SK-N-SH (cell line): Measurements from ENCODE around the gene CA10. TPM values are rescaled to one million over a fixed set of nuclear protein-coding genes. Genes with fewer than 3 reads are reported as not detected.

Experiments
- CTCF ChIA-PET: fragments of 300-600, 350-600 bp; formaldehyde crosslinking; extraction: SDS; loops from one replicate; lab custom pipeline; 2021; lab: Yijun Ruan, JAX
- POLR2A ChIA-PET: fragments of 350-600 bp; sonication (Branson Sonifier 250); formaldehyde crosslinking; extraction: SDS; loops from one replicate; lab custom pipeline; 2020; ENCODE audit warnings: antibody characterized with exemption, inconsistent platforms; lab: Yijun Ruan, JAX
- DNase-seq: peaks from one replicate; pipeline ENCODE4 v3.0.0; 2012
- H2AFZ ChIP-seq: fragments of 200-600 bp; sonication (generic); 2 replicates; pipeline ENCODE4 v1.8.1; 2016; ENCODE audit warnings: antibody characterized with exemption, mild to moderate bottlenecking, low read depth
- H3F3A ChIP-seq: fragments of 200-600 bp; sonication (generic); replicated peaks from 2 replicates; pipeline ENCODE3; 2016; ENCODE audit warnings: antibody characterized with exemption, mild to moderate bottlenecking; ENCODE audit not compliant: insufficient read depth
- H3K27ac ChIP-seq, 2 experiments: fragments of 200-500 bp in 1 of 2; fragments of 200-600 bp in 1 of 2; sonication (Bioruptor generic) in 1 of 2; sonication (generic), shearing (Covaris generic) in 1 of 2; 2 replicates each; pipeline versions ENCODE4 v1.5.1 to v1.6.1; 2014 to 2016; ENCODE audit warnings: low read depth in 2 of 2, inconsistent platforms in 1 of 2, low read length in 1 of 2, mild to moderate bottlenecking in 1 of 2, mixed read lengths in 1 of 2
- H3K27me3 ChIP-seq: fragments of 200-600 bp; sonication (generic), shearing (Covaris generic); 2 replicates; pipeline ENCODE4 v1.6.1; 2016; ENCODE audit warnings: mixed run types; ENCODE audit not compliant: insufficient read depth
- H3K36me3 ChIP-seq, 2 experiments: fragments of 200-500 bp in 1 of 2; fragments of 200-600 bp in 1 of 2; sonication (Bioruptor generic) in 1 of 2; sonication (generic) in 1 of 2; replicated peaks in 1 of 2; 2 replicates each; pipeline versions ENCODE3 to v1.5.1; 2014 to 2016; ENCODE audit warnings: low read length in 1 of 2, mild to moderate bottlenecking in 1 of 2; ENCODE audit not compliant: insufficient read depth in 2 of 2, control insufficient read depth in 1 of 2
- H3K4me1 ChIP-seq, 2 experiments: fragments of 200-500 bp in 1 of 2; fragments of 200-600 bp in 1 of 2; sonication (Bioruptor generic) in 1 of 2; sonication (generic), shearing (Covaris generic) in 1 of 2; 2 replicates each; pipeline versions ENCODE4 v1.5.1 to v1.6.1; 2014 to 2016; ENCODE audit warnings: low read depth in 1 of 2, low read length in 1 of 2, mixed run types in 1 of 2; ENCODE audit not compliant: insufficient read depth in 2 of 2, control insufficient read depth in 1 of 2
- H3K4me2 ChIP-seq: fragments of 200-600 bp; sonication (generic), shearing (Covaris generic); 2 replicates; pipeline ENCODE4 v1.6.1; 2017; ENCODE audit warnings: mixed run types
- H3K4me3 ChIP-seq, 2 experiments: fragments of 200-500 bp in 1 of 2; fragments of 200-600 bp in 1 of 2; sonication (Bioruptor generic) in 1 of 2; sonication (generic), shearing (Covaris generic) in 1 of 2; 2 replicates each; pipeline versions ENCODE4 v1.5.1 to v1.8.1; 2014 to 2016; ENCODE audit warnings: low read depth in 2 of 2, inconsistent platforms in 1 of 2, low read length in 1 of 2, mild to moderate bottlenecking in 1 of 2, mixed read lengths in 1 of 2, moderate library complexity in 1 of 2
- H3K79me2 ChIP-seq: fragments of 200-600 bp; sonication (generic); 2 replicates; pipeline ENCODE4 v1.8.1; 2017; ENCODE audit warnings: mild to moderate bottlenecking; ENCODE audit not compliant: insufficient read depth
- H3K9ac ChIP-seq: fragments of 200-600 bp; sonication (generic); 2 replicates; pipeline ENCODE4 v1.6.1; 2017; ENCODE audit warnings: mixed run types
- H3K9me2 ChIP-seq: fragments of 200-600 bp; sonication (generic); 2 replicates; pipeline ENCODE4 v1.6.1; 2017; ENCODE audit warnings: mixed run types
- H3K9me3 ChIP-seq: fragments of 200-600 bp; sonication (generic); 2 replicates; pipeline ENCODE4 v1.6.1; 2017; ENCODE audit warnings: mixed run types, mild to moderate bottlenecking, moderate library complexity
- H4K20me1 ChIP-seq: fragments of 200-600 bp; sonication (generic); 2 replicates; pipeline ENCODE4 v1.6.1; 2017; ENCODE audit warnings: mild to moderate bottlenecking, mixed run types; ENCODE audit not compliant: insufficient read depth
- CHD2 ChIP-seq: fragments of 150-350 bp; IDR thresholded peaks from 2 replicates; pipeline ENCODE4 v1.6.1; 2018; ENCODE audit warnings: low read length; ENCODE audit not compliant: partially characterized antibody
- EP300 ChIP-seq, 2 experiments: IDR thresholded peaks; 2 replicates each; pipeline versions ENCODE4 v1.4.0 to v1.6.1; 2012; ENCODE audit warnings: borderline replicate concordance in 1 of 2, low read depth in 1 of 2, low read length in 1 of 2
- EZH2phosphoT487 ChIP-seq: fragments of 200-600 bp; sonication (generic); IDR thresholded peaks from 2 replicates; pipeline ENCODE4 v1.6.1; 2017; ENCODE audit warnings: low read depth, mixed run types, mild to moderate bottlenecking, antibody characterized with exemption, moderate library complexity, borderline replicate concordance
- FOSL2 ChIP-seq: IDR thresholded peaks from 2 replicates; pipeline ENCODE4 v1.4.0; 2012; ENCODE audit warnings: low read depth, mild to moderate bottlenecking, moderate library complexity, borderline replicate concordance
- FOXM1 ChIP-seq: IDR thresholded peaks from 2 replicates; pipeline ENCODE4 v1.4.0; 2012; ENCODE audit warnings: low read depth, mild to moderate bottlenecking
- GABPA ChIP-seq: IDR thresholded peaks from 2 replicates; pipeline ENCODE4 v1.4.0; 2012; ENCODE audit warnings: low read depth, mild to moderate bottlenecking
- JUND ChIP-seq: IDR thresholded peaks from 2 replicates; pipeline ENCODE4 v1.4.0; 2012
- NFIC ChIP-seq: IDR thresholded peaks from 2 replicates; pipeline ENCODE4 v1.4.0; 2012; ENCODE audit warnings: borderline replicate concordance
- NRF1 ChIP-seq: IDR thresholded peaks from 2 replicates; pipeline ENCODE4 v1.6.1; 2012; ENCODE audit warnings: low read depth, mild to moderate bottlenecking, low read length
- POLR2AphosphoS5 ChIP-seq: IDR thresholded peaks from 2 replicates; pipeline ENCODE4 v1.6.1; 2012; ENCODE audit warnings: low read depth, low read length
- RCOR1 ChIP-seq: fragments of 150-350 bp; IDR thresholded peaks from 2 replicates; pipeline ENCODE4 v1.6.1; 2017; ENCODE audit warnings: antibody characterized with exemption, low read length
- RFX5 ChIP-seq: IDR thresholded peaks from 2 replicates; pipeline ENCODE4 v1.6.1; 2012; ENCODE audit warnings: mild to moderate bottlenecking, improper control_type of control experiment, low read length
- RXRA ChIP-seq: IDR thresholded peaks from 2 replicates; pipeline ENCODE4 v1.4.0; 2012; ENCODE audit warnings: low read depth, mild to moderate bottlenecking, borderline replicate concordance
- SIN3A ChIP-seq: IDR thresholded peaks from 2 replicates; pipeline ENCODE4 v1.6.1; 2012; ENCODE audit warnings: low read depth, mild to moderate bottlenecking, low read length, moderate library complexity, borderline replicate concordance
- TAF1 ChIP-seq: IDR thresholded peaks from 2 replicates; pipeline ENCODE4 v1.6.1; 2012; ENCODE audit warnings: low read depth, mild to moderate bottlenecking, low read length, moderate library complexity, borderline replicate concordance
- TEAD4 ChIP-seq: IDR thresholded peaks from 2 replicates; pipeline ENCODE4 v1.4.0; 2012; ENCODE audit warnings: mild to moderate bottlenecking, borderline replicate concordance; ENCODE audit not compliant: insufficient read depth
- YY1 ChIP-seq: IDR thresholded peaks from 2 replicates; pipeline ENCODE4 v1.4.0; 2012; ENCODE audit warnings: low read depth, mild to moderate bottlenecking
- WGBS: methylation state at CpG from one replicate; pipeline ENCODE4 v1.1.6; 2017; ENCODE audit warnings: low lambda C conversion rate; 5-methylcytosine and 5-hydroxymethylcytosine counted together
- polyA plus RNA-seq, 3 experiments: library from polyadenylated mRNA; depleted of rRNA; stranded (reverse); fragments of >200 nt; gene quantifications; 2 replicates each; pipeline ENCODE4 v1.2.3, GENCODE V29; 2012
- TF ChIP-seq, protein P1 (sequence below): IDR thresholded peaks from 2 replicates; pipeline ENCODE4 v1.4.0; 2012; ENCODE audit warnings: low read depth
- TF ChIP-seq, protein P2 (sequence below): fragments of 150-350 bp; IDR thresholded peaks from 2 replicates; pipeline ENCODE4 v1.6.1; 2017; ENCODE audit warnings: antibody characterized with exemption, low read length, low read depth, borderline replicate concordance
- TF ChIP-seq, protein P3 (sequence below): IDR thresholded peaks from 2 replicates; pipeline ENCODE4; 2012
- TF ChIP-seq, protein P4 (sequence below): IDR thresholded peaks from 2 replicates; pipeline ENCODE4 v1.6.1; 2012; ENCODE audit warnings: mild to moderate bottlenecking, low read depth, low read length, moderate library complexity
- TF ChIP-seq, protein P5 (sequence below): IDR thresholded peaks from 2 replicates; pipeline ENCODE4 v1.4.0; 2012; ENCODE audit warnings: low read depth, borderline replicate concordance

CA10 gene
- polyA plus RNA-seq, 1 of the 3 experiments (the other 2 are of a cell fraction), result not detected

DNA sequence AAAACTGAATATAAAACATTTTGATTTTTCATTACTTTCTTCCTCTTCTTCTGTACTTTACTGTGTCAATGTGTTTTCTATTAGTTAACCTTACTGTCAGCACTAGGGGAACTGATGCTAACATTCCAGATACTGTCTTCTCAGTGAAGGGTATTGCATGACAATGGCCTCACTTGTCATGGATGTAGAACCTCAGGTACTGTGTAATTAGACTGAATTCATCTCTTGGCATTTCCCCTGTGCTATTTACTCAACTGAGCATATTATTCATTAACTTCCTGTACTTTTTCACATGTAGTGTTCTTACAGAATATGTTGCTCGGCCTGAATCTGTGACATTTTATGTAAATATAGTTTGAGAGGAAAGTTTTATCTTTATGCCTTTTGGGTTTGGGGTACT, 237.0 kb downstream of the CA10 start:
- H3K9ac ChIP-seq, result no peak overlapping the region
- POLR2A ChIA-PET, result no interaction called here
- no peak for DNase-seq
- H3K4me3 ChIP-seq, result no peak overlapping the region
- H2AFZ ChIP-seq, result no peak overlapping the region
- no peaks in the 10 kb centered on the region for H3K36me3 ChIP-seq
- 7% methylated on average over 1 of the region's 1 CpG for WGBS
- TF ChIP-seq NFIC (no peak), FOSL2 (no peak), GABPA (no peak), POLR2AphosphoS5 (no peak), EZH2phosphoT487 (no peak), RCOR1 (no peak), RFX5 (no peak), TEAD4 (no peak), EP300 (IDR thresholded peaks at IDR 0.05; ENCODE audit: borderline replicate concordance in 1 of 2, low read depth in 1 of 2, low read length in 1 of 2) (no peak), JUND (no peak), YY1 (no peak)
- TF ChIP-seq, protein P1, sequence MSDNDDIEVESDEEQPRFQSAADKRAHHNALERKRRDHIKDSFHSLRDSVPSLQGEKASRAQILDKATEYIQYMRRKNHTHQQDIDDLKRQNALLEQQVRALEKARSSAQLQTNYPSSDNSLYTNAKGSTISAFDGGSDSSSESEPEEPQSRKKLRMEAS, result no peak
- TF ChIP-seq, protein P2, sequence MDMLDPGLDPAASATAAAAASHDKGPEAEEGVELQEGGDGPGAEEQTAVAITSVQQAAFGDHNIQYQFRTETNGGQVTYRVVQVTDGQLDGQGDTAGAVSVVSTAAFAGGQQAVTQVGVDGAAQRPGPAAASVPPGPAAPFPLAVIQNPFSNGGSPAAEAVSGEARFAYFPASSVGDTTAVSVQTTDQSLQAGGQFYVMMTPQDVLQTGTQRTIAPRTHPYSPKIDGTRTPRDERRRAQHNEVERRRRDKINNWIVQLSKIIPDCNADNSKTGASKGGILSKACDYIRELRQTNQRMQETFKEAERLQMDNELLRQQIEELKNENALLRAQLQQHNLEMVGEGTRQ, result no peak
- TF ChIP-seq, protein P3, sequence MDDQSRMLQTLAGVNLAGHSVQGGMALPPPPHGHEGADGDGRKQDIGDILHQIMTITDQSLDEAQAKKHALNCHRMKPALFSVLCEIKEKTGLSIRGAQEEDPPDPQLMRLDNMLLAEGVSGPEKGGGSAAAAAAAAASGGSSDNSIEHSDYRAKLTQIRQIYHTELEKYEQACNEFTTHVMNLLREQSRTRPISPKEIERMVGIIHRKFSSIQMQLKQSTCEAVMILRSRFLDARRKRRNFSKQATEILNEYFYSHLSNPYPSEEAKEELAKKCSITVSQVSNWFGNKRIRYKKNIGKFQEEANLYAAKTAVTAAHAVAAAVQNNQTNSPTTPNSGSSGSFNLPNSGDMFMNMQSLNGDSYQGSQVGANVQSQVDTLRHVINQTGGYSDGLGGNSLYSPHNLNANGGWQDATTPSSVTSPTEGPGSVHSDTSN, result no peak
- H3K27ac ChIP-seq, result no peak overlapping the region
- H3K79me2 ChIP-seq, result no peaks in the 10 kb centered on the region
- no peaks in the 10 kb centered on the region for H3K27me3 ChIP-seq
- H3K4me2 ChIP-seq, result no peak overlapping the region
- H4K20me1 ChIP-seq, result no peaks in the 10 kb centered on the region
- H3K9me2 ChIP-seq, result no peaks in the 10 kb centered on the region
- H3F3A ChIP-seq, result no peaks in the 10 kb centered on the region
- no peaks in the 10 kb centered on the region for H3K9me3 ChIP-seq
- CTCF ChIA-PET, result no interaction called here
- no peaks in the 10 kb centered on the region for H3K4me1 ChIP-seq

DNA sequence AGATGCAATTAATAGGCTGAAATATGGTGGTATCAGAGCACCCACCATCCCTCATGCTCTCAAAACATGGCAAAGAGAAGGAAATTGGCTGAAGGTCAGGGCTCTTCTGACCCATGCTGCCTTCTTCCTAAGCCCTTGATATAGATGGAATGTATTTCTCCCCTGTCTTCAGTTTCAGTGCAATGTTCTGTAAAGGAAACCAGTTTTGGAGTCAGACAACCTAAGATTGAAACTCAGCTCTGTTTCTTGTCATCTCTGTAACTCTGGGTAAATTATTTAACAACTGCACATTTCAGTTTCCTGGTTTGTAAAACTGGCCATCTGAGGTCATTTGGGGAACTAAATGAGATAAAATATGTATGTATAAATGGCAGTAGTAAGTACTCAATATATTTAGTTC, 243.9 kb downstream of the CA10 start:
- no peaks in the 10 kb centered on the region for H3K4me1 ChIP-seq
- no peak overlapping the region for H3K27ac ChIP-seq
- no peaks in the 10 kb centered on the region for H3K36me3 ChIP-seq
- ChIA-PET CTCF (interaction anchor here (0.9 kb wide), 1 partner anchor 53 kb away, joined by 3 read pairs; no protein-coding TSS in a partner anchor), POLR2A (no interaction called here)
- H3K9me2 ChIP-seq, result no peaks in the 10 kb centered on the region
- no peaks in the 10 kb centered on the region for H3K27me3 ChIP-seq
- H3F3A ChIP-seq, result no peaks in the 10 kb centered on the region
- no peaks in the 10 kb centered on the region for H4K20me1 ChIP-seq
- H2AFZ ChIP-seq, result no peak overlapping the region
- H3K9me3 ChIP-seq, result no peaks in the 10 kb centered on the region
- H3K79me2 ChIP-seq, result no peaks in the 10 kb centered on the region
- no peak for DNase-seq
- no peak overlapping the region for H3K9ac ChIP-seq
- no peak overlapping the region for H3K4me2 ChIP-seq
- H3K4me3 ChIP-seq, result no peak overlapping the region
- TF ChIP-seq CHD2, result no peak
- no peak for TF ChIP-seq FOXM1
- TF ChIP-seq NFIC, result no peak
- no peak for TF ChIP-seq TAF1
- TF ChIP-seq, protein P2, result no peak
- TF ChIP-seq JUND, result no peak
- TF ChIP-seq NRF1, result no peak
- no peak for TF ChIP-seq SIN3A
- TF ChIP-seq, protein P4, sequence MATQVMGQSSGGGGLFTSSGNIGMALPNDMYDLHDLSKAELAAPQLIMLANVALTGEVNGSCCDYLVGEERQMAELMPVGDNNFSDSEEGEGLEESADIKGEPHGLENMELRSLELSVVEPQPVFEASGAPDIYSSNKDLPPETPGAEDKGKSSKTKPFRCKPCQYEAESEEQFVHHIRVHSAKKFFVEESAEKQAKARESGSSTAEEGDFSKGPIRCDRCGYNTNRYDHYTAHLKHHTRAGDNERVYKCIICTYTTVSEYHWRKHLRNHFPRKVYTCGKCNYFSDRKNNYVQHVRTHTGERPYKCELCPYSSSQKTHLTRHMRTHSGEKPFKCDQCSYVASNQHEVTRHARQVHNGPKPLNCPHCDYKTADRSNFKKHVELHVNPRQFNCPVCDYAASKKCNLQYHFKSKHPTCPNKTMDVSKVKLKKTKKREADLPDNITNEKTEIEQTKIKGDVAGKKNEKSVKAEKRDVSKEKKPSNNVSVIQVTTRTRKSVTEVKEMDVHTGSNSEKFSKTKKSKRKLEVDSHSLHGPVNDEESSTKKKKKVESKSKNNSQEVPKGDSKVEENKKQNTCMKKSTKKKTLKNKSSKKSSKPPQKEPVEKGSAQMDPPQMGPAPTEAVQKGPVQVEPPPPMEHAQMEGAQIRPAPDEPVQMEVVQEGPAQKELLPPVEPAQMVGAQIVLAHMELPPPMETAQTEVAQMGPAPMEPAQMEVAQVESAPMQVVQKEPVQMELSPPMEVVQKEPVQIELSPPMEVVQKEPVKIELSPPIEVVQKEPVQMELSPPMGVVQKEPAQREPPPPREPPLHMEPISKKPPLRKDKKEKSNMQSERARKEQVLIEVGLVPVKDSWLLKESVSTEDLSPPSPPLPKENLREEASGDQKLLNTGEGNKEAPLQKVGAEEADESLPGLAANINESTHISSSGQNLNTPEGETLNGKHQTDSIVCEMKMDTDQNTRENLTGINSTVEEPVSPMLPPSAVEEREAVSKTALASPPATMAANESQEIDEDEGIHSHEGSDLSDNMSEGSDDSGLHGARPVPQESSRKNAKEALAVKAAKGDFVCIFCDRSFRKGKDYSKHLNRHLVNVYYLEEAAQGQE, result no peak
- TF ChIP-seq GABPA, result no peak
- no peak for TF ChIP-seq TEAD4
- TF ChIP-seq EZH2phosphoT487, result no peak
- TF ChIP-seq POLR2AphosphoS5, result no peak
- TF ChIP-seq RXRA, result no peak
- TF ChIP-seq, protein P5, sequence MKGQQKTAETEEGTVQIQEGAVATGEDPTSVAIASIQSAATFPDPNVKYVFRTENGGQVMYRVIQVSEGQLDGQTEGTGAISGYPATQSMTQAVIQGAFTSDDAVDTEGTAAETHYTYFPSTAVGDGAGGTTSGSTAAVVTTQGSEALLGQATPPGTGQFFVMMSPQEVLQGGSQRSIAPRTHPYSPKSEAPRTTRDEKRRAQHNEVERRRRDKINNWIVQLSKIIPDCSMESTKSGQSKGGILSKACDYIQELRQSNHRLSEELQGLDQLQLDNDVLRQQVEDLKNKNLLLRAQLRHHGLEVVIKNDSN, result no peak
